Adrenal gland (tissue), 12 donors: Measurements from ENCODE around the gene ZP2. TPM values are rescaled to one million over a fixed set of nuclear protein-coding genes. Genes with fewer than 3 reads are reported as not detected.
"Not testable (repeated sequence)": the region's sequence is repeated elsewhere in the genome, so short reads cannot be mapped to it uniquely, and the experiment has no call there.

ENCODE experiments used
- DNase-seq, 7 donors: peaks; one replicate each; pipeline ENCODE4 v3.0.0-alpha.2; 2019 to 2020
- H3K27ac ChIP-seq, 5 donors: fragments of 200-600 bp; sonication (generic) in 4 of 5; 1 replicate in 3 of 5; 2 replicates in 2 of 5; pipeline versions ENCODE4 v1.5.1 to v1.8.0; 2016 to 2020; ENCODE audit warnings: mild to moderate bottlenecking in 1 of 5
- H3K27me3 ChIP-seq: fragments of 200-600 bp; 2 replicates; pipeline ENCODE4 v1.8.0; 2021
- H3K36me3 ChIP-seq, 2 donors: fragments of 200-600 bp; replicated peaks in 1 of 2; 1 replicate in 1 of 2; 2 replicates in 1 of 2; pipeline versions ENCODE4 v1.5.1 to v1.8.0; 2018 to 2022
- H3K4me1 ChIP-seq, 2 donors: fragments of 200-600 bp; replicated peaks in 1 of 2; 1 replicate in 1 of 2; 2 replicates in 1 of 2; pipeline versions ENCODE4 v1.5.1 to v1.8.0; 2018 to 2021
- H3K4me3 ChIP-seq, 4 donors: fragments of 200-600 bp; sonication (generic) in 3 of 4; one replicate each; pipeline ENCODE4 v1.5.1; 2016 to 2018
- H3K9me3 ChIP-seq, 3 donors: fragments of 200-600 bp; sonication (generic) in 1 of 3; replicated peaks in 1 of 3; 1 replicate in 2 of 3; 2 replicates in 1 of 3; pipeline versions ENCODE4 v1.5.1 to v1.8.0; 2016 to 2021
- POLR2A ChIP-seq, 2 donors: fragments of 450-650 bp; IDR thresholded peaks; one replicate each; pipeline ENCODE4 v1.6.1; 2017; ENCODE audit warnings: antibody characterized with exemption in 2 of 2, mild to moderate bottlenecking in 2 of 2, moderate library complexity in 1 of 2
- WGBS, 4 donors: extraction: QIAGEN DNeasy Blood & Tissue Kit in 2 of 4; methylation state at CpG; one replicate each; pipeline versions ENCODE4 v1.1.5 to v1.1.7; 2013 to 2017; 5-methylcytosine and 5-hydroxymethylcytosine counted together
- intact Hi-C, 2 donors: fragments of 100-400 bp; cut with DNase I; formaldehyde crosslinking; loops; one replicate each; pipeline versions ENCODE4 v1.14.1 to v1.15.0; 2022 to 2023
- polyA plus RNA-seq, 3 donors: library from polyadenylated mRNA; stranded (reverse); fragments of 200-250 nt in 2 of 3; fragments of 350-450 nt in 1 of 3; fragmentation: Illumina TruSeq in 1 of 3; extraction: RNeasy Lipid Tissue Mini Kit (QIAGEN cat#74804) in 1 of 3; gene quantifications; one replicate each; pipeline ENCODE4 v1.2.3, GENCODE V29; 2013 to 2014
- total RNA-seq, 9 donors: library from RNA; depleted of rRNA in 4 of 9; stranded (reverse); fragments of >200 nt in 4 of 9; fragments of 120-200 nt in 1 of 9; fragmentation: NEBNext Ultra II Directional in 1 of 9; extraction: Animal tissue kit (Norgen Biotek cat#: 25700) in 1 of 9; gene quantifications; one replicate each; pipeline versions ENCODE4 v1.1.0 to v1.2.4, GENCODE V29; 2013 to 2023
- TF ChIP-seq, protein P1 (sequence below), 6 experiments: fragments of 450-650 bp in 4 of 6; fragments of 200-600 bp in 2 of 6; sonication (generic) in 1 of 6; IDR thresholded peaks; 1 replicate in 5 of 6; 2 replicates in 1 of 6; pipeline versions ENCODE4 v1.5.1 to v1.8.0; 2016 to 2021; ENCODE audit warnings: antibody characterized with exemption in 6 of 6, mild to moderate bottlenecking in 2 of 6, moderate library complexity in 1 of 6
- donor health status: healthy with polysubstance abuse.
- donor health status: Bipolar disorder and iron deficiency.
- donor health status: DM: yes; HTN: yes; CAD: no.
- donor health status: DM: no; HTN: no; CAD: no.
- donor health status: DM: no; HTN: no; CAD: no.
- donor health status: DM: yes; HTN: yes; CAD: no.

The ZP2 gene
- total and polyA plus RNA-seq, 12 donors, result not detected

DNA sequence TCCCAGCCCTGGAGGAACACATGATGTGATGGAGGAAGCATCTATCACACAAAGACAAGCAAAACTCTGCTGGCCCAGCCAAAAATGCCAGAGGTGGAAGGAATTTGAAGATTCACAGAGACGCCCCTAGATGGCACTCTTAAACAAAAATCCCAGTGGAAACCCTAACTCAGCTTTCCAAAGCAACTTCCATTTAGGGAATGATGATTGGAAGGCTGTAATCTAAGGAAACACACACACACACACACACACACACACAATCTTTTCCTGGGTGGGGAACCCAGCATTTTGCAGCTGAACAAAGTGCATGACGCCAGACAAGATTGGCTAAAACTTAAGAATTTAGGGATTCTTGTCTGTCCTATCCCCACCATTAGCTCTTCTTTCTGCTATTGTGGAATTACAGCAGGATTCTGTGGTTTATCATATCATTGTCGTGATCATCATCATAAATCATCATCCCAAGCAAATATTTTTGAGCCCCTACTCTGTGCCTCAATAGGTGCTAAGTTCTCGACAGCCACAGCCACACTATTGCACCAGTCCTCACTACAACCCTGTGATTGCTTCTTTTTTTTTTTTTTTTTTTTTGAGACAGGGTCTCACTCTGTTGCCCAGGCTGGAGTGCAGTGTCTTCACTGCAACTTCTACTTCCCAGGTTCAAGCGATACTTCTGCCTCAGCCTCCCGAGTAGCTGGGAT is 54.5 kb downstream of the ZP2 start:
- H3K4me1 ChIP-seq, result peaks cover 33 to 36% of the 10 kb centered on the region in 2 donors
- DNase-seq, result peak in 6 of 7 donors; percentile 26 to 59 (median 40)
- TF ChIP-seq, protein P1, sequence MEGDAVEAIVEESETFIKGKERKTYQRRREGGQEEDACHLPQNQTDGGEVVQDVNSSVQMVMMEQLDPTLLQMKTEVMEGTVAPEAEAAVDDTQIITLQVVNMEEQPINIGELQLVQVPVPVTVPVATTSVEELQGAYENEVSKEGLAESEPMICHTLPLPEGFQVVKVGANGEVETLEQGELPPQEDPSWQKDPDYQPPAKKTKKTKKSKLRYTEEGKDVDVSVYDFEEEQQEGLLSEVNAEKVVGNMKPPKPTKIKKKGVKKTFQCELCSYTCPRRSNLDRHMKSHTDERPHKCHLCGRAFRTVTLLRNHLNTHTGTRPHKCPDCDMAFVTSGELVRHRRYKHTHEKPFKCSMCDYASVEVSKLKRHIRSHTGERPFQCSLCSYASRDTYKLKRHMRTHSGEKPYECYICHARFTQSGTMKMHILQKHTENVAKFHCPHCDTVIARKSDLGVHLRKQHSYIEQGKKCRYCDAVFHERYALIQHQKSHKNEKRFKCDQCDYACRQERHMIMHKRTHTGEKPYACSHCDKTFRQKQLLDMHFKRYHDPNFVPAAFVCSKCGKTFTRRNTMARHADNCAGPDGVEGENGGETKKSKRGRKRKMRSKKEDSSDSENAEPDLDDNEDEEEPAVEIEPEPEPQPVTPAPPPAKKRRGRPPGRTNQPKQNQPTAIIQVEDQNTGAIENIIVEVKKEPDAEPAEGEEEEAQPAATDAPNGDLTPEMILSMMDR (IDR thresholded peaks at IDR 0.05), result peak; percentile 23 to 71 (median 61)
- no peak for TF ChIP-seq POLR2A (IDR thresholded peaks at IDR 0.05)
- H3K27me3 ChIP-seq, result no peaks in the 10 kb centered on the region
- intact Hi-C loops, result loop anchor here (10.0 kb wide), 3 partner anchors 138 to 1168 kb away; no protein-coding TSS in a partner anchor
- no peaks in the 10 kb centered on the region for H3K36me3 ChIP-seq
- no peaks in the 10 kb centered on the region for H3K9me3 ChIP-seq
- no peak overlapping the region for H3K27ac ChIP-seq
- H3K4me3 ChIP-seq, result no peak overlapping the region
- 41 to 47% (median 46%) methylated on average over 6 of the region's 6 CpGs for WGBS, 4 donors

DNA sequence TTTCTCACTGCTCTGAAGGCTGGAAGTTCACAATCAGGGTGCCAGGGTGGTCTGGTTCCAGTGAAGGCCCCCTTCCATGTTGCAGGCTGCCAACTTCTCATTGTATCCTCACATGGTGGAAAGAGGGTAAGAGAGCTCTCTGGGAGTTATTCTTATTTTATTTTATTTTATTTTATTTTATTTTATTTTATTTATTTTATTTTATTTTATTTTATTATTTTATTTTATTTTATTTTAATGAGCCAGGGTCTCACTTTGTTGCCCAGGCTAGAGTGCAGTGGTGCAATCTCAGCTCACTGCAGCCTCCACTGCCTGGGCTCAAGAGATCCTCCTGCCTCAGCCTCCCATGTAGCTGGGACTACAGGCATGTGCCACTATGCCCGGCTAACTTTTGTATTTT is 55.4 kb downstream of the ZP2 start:
- not testable (repeated sequence) for H3K36me3 ChIP-seq, H3K4me3 ChIP-seq, H3K9me3 ChIP-seq, H3K27me3 ChIP-seq, H3K27ac ChIP-seq, DNase-seq
- WGBS, 4 donors, result 25 to 47% (median 45%) methylated on average over 1 of the region's 1 CpG
- intact Hi-C loops, result loop anchor here (10.0 kb wide), 3 partner anchors 139 to 1169 kb away; no protein-coding TSS in a partner anchor
- H3K4me1 ChIP-seq, result peaks cover 24 to 27% of the 10 kb centered on the region in 2 donors

DNA sequence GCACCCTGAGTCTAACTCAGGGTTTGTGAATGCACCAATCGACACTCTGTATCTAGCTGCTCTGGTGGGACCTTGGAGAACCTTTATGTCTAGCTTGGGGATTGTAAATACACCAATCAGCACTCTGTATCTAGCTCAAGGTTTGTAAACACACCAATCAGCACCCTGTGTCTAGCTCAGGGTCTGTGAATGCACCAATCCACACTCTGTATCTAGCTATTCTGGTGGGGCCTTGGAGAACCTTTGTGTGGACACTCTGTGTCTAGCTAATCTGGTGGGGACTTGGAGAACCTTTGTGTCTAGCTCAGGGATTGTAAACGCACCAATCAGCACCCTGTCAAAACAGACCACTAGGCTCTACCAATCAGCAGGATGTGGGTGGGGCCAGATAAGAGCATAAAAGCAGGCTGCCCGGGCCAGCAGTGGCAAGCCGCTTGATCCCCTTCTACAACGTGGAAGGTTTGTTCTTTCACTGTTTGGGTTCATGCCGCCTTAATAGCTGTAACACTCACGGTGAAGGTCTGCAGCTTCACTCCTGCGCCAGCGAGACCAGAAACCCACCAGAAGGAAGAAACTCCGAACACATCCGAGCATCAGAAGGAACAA is 58.1 kb downstream of the ZP2 start:
- DNase-seq, H3K4me1 ChIP-seq, H3K36me3 ChIP-seq, H3K27me3 ChIP-seq, H3K27ac ChIP-seq, H3K4me3 ChIP-seq, H3K9me3 ChIP-seq: not testable (repeated sequence)
- intact Hi-C loops, result loop anchor here (10.0 kb wide), 3 partner anchors 142 to 1172 kb away; no protein-coding TSS in a partner anchor
- 87 to 90% (median 88%) methylated on average over 9 to 11 of the region's 11 CpGs for WGBS, 4 donors

DNA sequence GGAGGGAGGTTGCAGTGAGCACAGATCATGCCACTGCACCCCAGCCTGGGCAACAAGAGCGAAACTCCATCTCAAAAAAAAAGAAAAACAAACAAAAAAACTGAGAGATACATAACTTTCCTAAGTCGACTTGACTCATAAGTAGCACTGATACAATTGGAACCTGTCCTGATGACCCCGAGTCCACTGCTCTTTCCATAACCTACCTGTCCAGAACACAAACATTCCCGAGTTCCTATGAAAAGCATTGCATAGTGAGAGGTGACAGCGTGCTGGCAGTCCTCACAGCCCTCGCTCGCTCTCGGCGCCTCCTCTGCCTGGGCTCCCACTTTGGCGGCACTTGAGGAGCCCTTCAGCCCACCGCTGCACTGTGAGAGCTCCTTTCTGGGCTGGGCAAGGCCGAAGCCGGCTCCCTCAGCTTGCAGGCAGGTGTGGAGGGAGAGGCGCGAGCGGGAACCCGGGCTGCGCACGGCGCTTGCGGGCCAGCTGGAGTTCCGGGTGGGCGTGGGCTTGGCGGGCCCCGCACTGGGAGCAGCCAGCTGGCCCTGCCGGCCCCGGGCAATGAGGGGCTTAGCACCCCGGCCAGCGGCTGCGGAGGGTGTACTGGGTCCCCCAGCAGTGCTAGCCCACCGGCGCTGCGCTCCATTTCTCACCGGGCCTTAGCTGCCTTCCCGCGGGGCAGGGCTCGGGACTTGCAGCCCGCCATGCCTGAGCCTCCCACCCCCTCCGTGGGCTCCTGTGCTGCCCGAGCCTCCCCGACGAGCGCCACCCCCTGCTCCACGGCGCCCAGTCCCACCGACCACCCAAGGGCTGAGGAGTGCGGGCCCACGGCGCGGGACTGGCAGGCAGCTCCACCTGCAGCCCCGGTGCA is 59.0 kb downstream of the ZP2 start:
- not testable (repeated sequence) for H3K4me1 ChIP-seq, H3K36me3 ChIP-seq, DNase-seq, H3K27ac ChIP-seq, H3K9me3 ChIP-seq, H3K27me3 ChIP-seq, H3K4me3 ChIP-seq
- intact Hi-C loops, result loop anchor here (10.0 kb wide), 3 partner anchors 142 to 1172 kb away; no protein-coding TSS in a partner anchor
- 76 to 86% (median 83%) methylated on average over 9 to 51 of the region's 51 CpGs for WGBS, 4 donors

DNA sequence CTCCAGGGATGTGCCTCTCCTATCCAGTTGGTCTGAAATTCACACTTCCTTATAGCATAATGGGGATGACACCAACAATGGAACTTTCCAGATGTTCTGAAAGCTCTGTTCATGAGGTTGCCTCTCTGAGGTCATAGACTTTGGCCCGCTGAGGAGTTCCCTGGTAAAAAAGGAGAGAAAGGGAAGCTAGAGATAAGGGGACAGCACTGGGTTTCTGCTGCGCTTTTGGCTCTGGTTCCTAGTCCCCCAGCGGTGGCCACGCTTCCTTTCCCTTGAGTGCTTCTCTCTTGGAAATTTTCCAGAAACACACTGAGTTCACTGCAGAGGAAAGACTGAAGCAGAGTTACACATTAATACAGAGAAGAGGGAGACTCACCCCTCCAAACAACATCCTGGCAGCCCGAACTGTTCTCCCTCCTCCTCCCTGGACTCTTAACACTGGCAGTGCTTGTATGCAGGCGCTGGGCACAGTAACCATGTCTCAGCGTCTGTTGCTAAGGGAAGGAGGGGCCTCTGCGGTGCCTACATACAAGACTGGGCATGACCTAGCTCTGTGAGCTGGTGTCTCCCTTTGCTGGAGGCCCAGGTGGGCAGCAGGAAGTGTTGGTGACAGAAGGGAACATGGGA is 60.9 kb downstream of the ZP2 start, which contains the start of gene DNAH3:
Gene DNAH3 (minus strand): TSS at position 472 of the 627 bp plus-strand sequence. CDS start 527 bp downstream, outside the sequence.
- intact Hi-C loops, result loop anchor here (10.0 kb wide), 3 partner anchors 144 to 1174 kb away; no protein-coding TSS in a partner anchor
- no peak for TF ChIP-seq POLR2A (IDR thresholded peaks at IDR 0.05)
- TF ChIP-seq, protein P1 (IDR thresholded peaks at IDR 0.05), result no peak
- Histone ChIP-seq H3K4me1 (no peaks in the 10 kb centered on the region), H3K27me3 (peaks cover 10% of the 10 kb centered on the region), H3K9me3 (no peaks in the 10 kb centered on the region), H3K27ac (no peak within 1 kb of the TSS), H3K36me3 (no peaks in the 10 kb centered on the region), H3K4me3 (no peak within 1 kb of the TSS)
- WGBS, 4 donors, result 35 to 41% (median 37%) methylated on average over 8 of the region's 8 CpGs
- DNase-seq, result no peak

Other genes with a start within 250 kb of the ZP2 start
- under 1 TPM in 5 of 9 donors, not detected in 4; 0.06 to 0.40 (median 0.18) TPM for gene DNAH3, start 60.7 kb downstream of the ZP2 start, total RNA-seq
- gene DNAH3, start 60.7 kb downstream of the ZP2 start, polyA plus RNA-seq, result under 1 TPM in 1 of 3 donors, not detected in 2; 0.32 TPM
- gene LDAF1, start 52.9 kb downstream of the ZP2 start, total RNA-seq, result 100 to 1,000 TPM in 4 of 9 donors, 10 to 100 TPM in 3, 1 to 10 TPM in 2; 4.2 to 194 (median 81.1) TPM
- 10 to 100 TPM in 1 of 3 donors, 1 to 10 TPM in 2; 5.3 to 21.6 (median 8.3) TPM for gene LDAF1, start 52.9 kb downstream of the ZP2 start, polyA plus RNA-seq
- not detected for gene ANKS4B, start 22.1 kb upstream of the ZP2 start, total RNA-seq
- gene ANKS4B, start 22.1 kb upstream of the ZP2 start, polyA plus RNA-seq, result not detected
- gene CRYM, start 66.7 kb upstream of the ZP2 start, total RNA-seq, result under 1 TPM in 3 of 9 donors, not detected in 6; 0.22 to 0.84 (median 0.42) TPM
- under 1 TPM in 1 of 3 donors, not detected in 2; 0.56 TPM for gene CRYM, start 66.7 kb upstream of the ZP2 start, polyA plus RNA-seq